Sigmoid colon (tissue), 7 donors: ENCODE results near the gene KDM5A. TPM values are rescaled to one million over a fixed set of nuclear protein-coding genes. Genes with fewer than 3 reads are reported as not detected.

Experiments used
- DNase-seq: peaks from one replicate; pipeline ENCODE4 v3.0.0-alpha.2; 2019
- H3K27ac ChIP-seq, 4 donors: fragments of 200-600 bp; sonication (generic); one replicate each; pipeline ENCODE4 v1.5.1; 2016 to 2019; ENCODE audit warnings: mild to moderate bottlenecking in 1 of 4
- H3K27me3 ChIP-seq, 3 donors: fragments of 200-600 bp; sonication (generic); one replicate each; pipeline ENCODE4 v1.5.1; 2019; ENCODE audit warnings: mild to moderate bottlenecking in 1 of 3
- H3K36me3 ChIP-seq, 4 donors: fragments of 200-600 bp; sonication (generic); one replicate each; pipeline ENCODE4 v1.5.1; 2016 to 2019
- H3K4me1 ChIP-seq, 4 donors: fragments of 200-600 bp; sonication (generic); one replicate each; pipeline ENCODE4 v1.5.1; 2017 to 2019
- H3K4me3 ChIP-seq, 4 donors: fragments of 200-600 bp; sonication (generic); one replicate each; pipeline ENCODE4 v1.5.1; 2017 to 2019; ENCODE audit warnings: mild to moderate bottlenecking in 2 of 4, moderate library complexity in 1 of 4
- H3K9me3 ChIP-seq, 4 donors: fragments of 200-600 bp in 3 of 4; sonication (generic) in 3 of 4; one replicate each; pipeline versions ENCODE4 v1.5.1 to v1.6.1; 2013 to 2019
- CTCF ChIP-seq, 4 experiments: fragments of 450-650 bp in 3 of 4; fragments of 200-600 bp in 1 of 4; IDR thresholded peaks; one replicate each; pipeline ENCODE4 v1.5.1; 2016 to 2019; ENCODE audit warnings: antibody characterized with exemption in 4 of 4, mild to moderate bottlenecking in 3 of 4, moderate library complexity in 2 of 4
- EP300 ChIP-seq, 4 donors: sonication (generic); formaldehyde crosslinking; IDR thresholded peaks; one replicate each; pipeline ENCODE4 v1.6.1; 2017; ENCODE audit warnings: antibody characterized with exemption in 4 of 4
- POLR2A ChIP-seq, 2 donors: fragments of 450-650 bp; IDR thresholded peaks; one replicate each; pipeline ENCODE4 v1.6.1; 2016; ENCODE audit warnings: antibody characterized with exemption in 2 of 2, mild to moderate bottlenecking in 2 of 2, moderate library complexity in 2 of 2
- POLR2AphosphoS5 ChIP-seq, 4 donors: sonication (generic); formaldehyde crosslinking; IDR thresholded peaks; one replicate each; pipeline ENCODE4 v1.6.1; 2017; ENCODE audit warnings: antibody characterized with exemption in 4 of 4
- WGBS, 2 donors: extraction: QIAGEN DNeasy Blood & Tissue Kit; methylation state at CpG; one replicate each; pipeline ENCODE4 v1.1.7; 2013; 5-methylcytosine and 5-hydroxymethylcytosine counted together
- intact Hi-C: fragments of 100-400 bp; cut with DNase I; formaldehyde crosslinking; loops from one replicate; pipeline ENCODE4 v1.15.1; 2023
- polyA plus RNA-seq, 3 donors: library from polyadenylated mRNA; stranded (reverse); fragments of 200-250 nt; gene quantifications; one replicate each; pipeline ENCODE4 v1.2.3, GENCODE V29; 2013
- total RNA-seq, 4 donors: library from RNA; depleted of rRNA; stranded (reverse); fragments of >200 nt; gene quantifications; one replicate each; pipeline ENCODE4 v1.1.0, GENCODE V29; 2016
- donor health status: healthy with polysubstance abuse.
- donor health status: Bipolar disorder and iron deficiency.
- donor health status: healthy.

The KDM5A gene
- total and polyA plus RNA-seq, 7 donors: 5.4 to 65.6 (median 34.2) TPM

GRCh38 chr12:321606-322326, 67.4 kb downstream of the KDM5A start:
- H3K9me3 ChIP-seq: no peaks in the 10 kb centered on the region
- no peaks in the 10 kb centered on the region for H3K4me1 ChIP-seq
- H3K36me3 ChIP-seq: peaks cover 44 to 98% (median 58%) of the 10 kb centered on the region in 4 donors
- no peak overlapping the region for H3K4me3 ChIP-seq
- intact Hi-C loops: no loop called here
- TF ChIP-seq POLR2AphosphoS5 (IDR thresholded peaks at IDR 0.05): no peak
- TF ChIP-seq CTCF (IDR thresholded peaks at IDR 0.05): no peak
- TF ChIP-seq POLR2A (IDR thresholded peaks at IDR 0.05): no peak
- no peak for TF ChIP-seq EP300 (IDR thresholded peaks at IDR 0.05)
- 89 to 93% methylated on average over 1 of the region's 1 CpG for WGBS, 2 donors
- no peak for DNase-seq
- no peaks in the 10 kb centered on the region for H3K27me3 ChIP-seq
- H3K27ac ChIP-seq: no peak overlapping the region

GRCh38 chr12:318759-319515, 70.2 kb downstream of the KDM5A start:
- DNase-seq: no peak
- no peaks in the 10 kb centered on the region for H3K9me3 ChIP-seq
- TF ChIP-seq POLR2AphosphoS5 (IDR thresholded peaks at IDR 0.05): no peak
- no peak for TF ChIP-seq CTCF (IDR thresholded peaks at IDR 0.05)
- no peaks in the 10 kb centered on the region for H3K27me3 ChIP-seq
- H3K27ac ChIP-seq: no peak overlapping the region
- peaks cover 52 to 99% (median 60%) of the 10 kb centered on the region in 4 donors for H3K36me3 ChIP-seq
- H3K4me3 ChIP-seq: no peak overlapping the region
- WGBS, 2 donors: 79 to 83% methylated on average over 9 of the region's 9 CpGs
- H3K4me1 ChIP-seq: no peaks in the 10 kb centered on the region
- intact Hi-C loops: no loop called here

GRCh38 chr12:308511-308910, 80.6 kb downstream of the KDM5A start:
- DNase-seq: no peak
- TF ChIP-seq CTCF (IDR thresholded peaks at IDR 0.05) (no peak), POLR2A (IDR thresholded peaks at IDR 0.05) (no peak), POLR2AphosphoS5 (IDR thresholded peaks at IDR 0.05) (no peak), EP300 (IDR thresholded peaks at IDR 0.05) (no peak)
- intact Hi-C loops: no loop called here
- WGBS, 2 donors: 25 to 71% methylated on average over 2 of the region's 2 CpGs
- H3K4me3 ChIP-seq: no peak overlapping the region
- peaks cover 24 to 99% (median 70%) of the 10 kb centered on the region in 4 donors for H3K36me3 ChIP-seq
- H3K4me1 ChIP-seq: no peaks in the 10 kb centered on the region
- H3K27ac ChIP-seq: no peak overlapping the region
- H3K9me3 ChIP-seq: no peaks in the 10 kb centered on the region
- no peaks in the 10 kb centered on the region for H3K27me3 ChIP-seq

- no peaks in the 10 kb centered on the region for H3K27me3 ChIP-seq
- peaks cover 24 to 99% (median 70%) of the 10 kb centered on the region in 4 donors for H3K36me3 ChIP-seq
- peaks cover 0 to 1% (median 0%) of the 10 kb centered on the region in 4 donors for H3K9me3 ChIP-seq
- intact Hi-C loops: no loop called here
- H3K4me3 ChIP-seq: no peak overlapping the region
- 97 to 98% methylated on average over 10 of the region's 10 CpGs for WGBS, 2 donors
- TF ChIP-seq POLR2AphosphoS5 (IDR thresholded peaks at IDR 0.05) (no peak), EP300 (IDR thresholded peaks at IDR 0.05) (no peak), POLR2A (IDR thresholded peaks at IDR 0.05) (no peak), CTCF (IDR thresholded peaks at IDR 0.05) (no peak)
- no peak overlapping the region for H3K27ac ChIP-seq
- H3K4me1 ChIP-seq: no peaks in the 10 kb centered on the region
- DNase-seq: no peak
Observed at GRCh38 chr12:307406-307805, 81.7 kb downstream of the KDM5A start.
